Rectal smooth muscle tissue (tissue), 1 donor: Measurements from ENCODE around the gene CLDN6.

ENCODE experiments used
- H3K27ac ChIP-seq: one replicate; pipeline ENCODE4 v1.7.0; 2013; ENCODE audit warnings: low read depth, low read length, inconsistent platforms
- H3K27me3 ChIP-seq: one replicate; pipeline ENCODE4 v1.7.0; 2013; ENCODE audit warnings: low read length; ENCODE audit not compliant: control insufficient read depth, insufficient read depth
- H3K36me3 ChIP-seq: one replicate; pipeline ENCODE4 v1.7.0; 2013; ENCODE audit warnings: low read length; ENCODE audit not compliant: control insufficient read depth, insufficient read depth
- H3K4me1 ChIP-seq: one replicate; pipeline ENCODE4 v1.7.0; 2013; ENCODE audit warnings: low read length; ENCODE audit not compliant: control insufficient read depth, insufficient read depth
- H3K4me3 ChIP-seq: one replicate; pipeline ENCODE4 v1.7.0; 2013; ENCODE audit warnings: low read length
- H3K9ac ChIP-seq: one replicate; pipeline ENCODE4 v1.7.0; 2013; ENCODE audit warnings: low read length

CLDN6 gene

GRCh38 chr16:2966043-2966807 lies 51.8 kb downstream of the CLDN6 start:
- H3K4me1 ChIP-seq = peaks cover 6% of the 10 kb centered on the region
- no peaks in the 10 kb centered on the region for H3K36me3 ChIP-seq
- H3K4me3 ChIP-seq = no peak overlapping the region
- no peak overlapping the region for H3K27ac ChIP-seq
- peaks cover 36% of the 10 kb centered on the region for H3K27me3 ChIP-seq
- no peak overlapping the region for H3K9ac ChIP-seq
